ENCODE results near the gene LRRC8A. TPM values are rescaled to one million over a fixed set of nuclear protein-coding genes. Genes with fewer than 3 reads are reported as not detected.
"Not testable (repeated sequence)": the region's sequence is repeated elsewhere in the genome, so short reads cannot be mapped to it uniquely, and the experiment has no call there.

LRRC8A gene
- total RNA-seq, 1 experiment from 2014 or later = 46.8 TPM

DNA sequence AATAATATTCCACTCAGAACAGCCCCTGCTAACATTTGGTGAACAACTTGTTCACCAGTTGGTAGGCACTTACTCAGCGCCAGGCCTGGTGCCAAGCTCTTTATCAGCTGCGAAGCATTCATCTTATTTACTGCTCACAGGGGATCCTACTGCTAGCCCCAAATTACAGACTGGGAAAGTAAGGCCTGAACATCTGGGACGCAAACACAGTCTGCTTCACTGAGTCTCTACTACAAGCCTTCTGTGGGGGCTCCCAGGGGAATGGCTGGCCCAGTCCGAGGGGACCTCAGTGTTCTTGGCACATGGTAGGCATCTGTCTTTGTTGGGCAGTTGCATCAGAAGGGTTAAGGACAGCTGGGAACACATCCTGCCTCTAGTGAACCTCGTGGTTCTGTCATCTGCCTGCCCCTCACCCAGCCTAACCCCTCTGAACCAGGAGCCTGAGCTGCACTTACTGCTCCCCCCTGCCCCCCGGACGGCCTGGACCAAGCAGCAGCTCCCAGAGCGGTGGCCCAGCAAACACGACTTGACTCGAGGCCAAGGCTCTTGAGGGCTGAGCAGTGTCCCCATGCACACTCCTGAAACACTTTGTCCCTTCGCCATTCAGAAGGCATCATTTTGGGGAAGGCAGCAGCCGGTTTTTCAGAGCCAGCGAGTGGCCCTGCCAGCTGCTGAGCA is 38.6 kb downstream of the LRRC8A start, which contains the start of gene PHYHD1:
Gene PHYHD1, plus strand, starts transcription at position 602 of the 678 bp plus-strand sequence. CDS start 1,342 bp downstream, outside the sequence.
- DNase-seq (ENCODE audit: low read depth) = peak; percentile 97

DNA sequence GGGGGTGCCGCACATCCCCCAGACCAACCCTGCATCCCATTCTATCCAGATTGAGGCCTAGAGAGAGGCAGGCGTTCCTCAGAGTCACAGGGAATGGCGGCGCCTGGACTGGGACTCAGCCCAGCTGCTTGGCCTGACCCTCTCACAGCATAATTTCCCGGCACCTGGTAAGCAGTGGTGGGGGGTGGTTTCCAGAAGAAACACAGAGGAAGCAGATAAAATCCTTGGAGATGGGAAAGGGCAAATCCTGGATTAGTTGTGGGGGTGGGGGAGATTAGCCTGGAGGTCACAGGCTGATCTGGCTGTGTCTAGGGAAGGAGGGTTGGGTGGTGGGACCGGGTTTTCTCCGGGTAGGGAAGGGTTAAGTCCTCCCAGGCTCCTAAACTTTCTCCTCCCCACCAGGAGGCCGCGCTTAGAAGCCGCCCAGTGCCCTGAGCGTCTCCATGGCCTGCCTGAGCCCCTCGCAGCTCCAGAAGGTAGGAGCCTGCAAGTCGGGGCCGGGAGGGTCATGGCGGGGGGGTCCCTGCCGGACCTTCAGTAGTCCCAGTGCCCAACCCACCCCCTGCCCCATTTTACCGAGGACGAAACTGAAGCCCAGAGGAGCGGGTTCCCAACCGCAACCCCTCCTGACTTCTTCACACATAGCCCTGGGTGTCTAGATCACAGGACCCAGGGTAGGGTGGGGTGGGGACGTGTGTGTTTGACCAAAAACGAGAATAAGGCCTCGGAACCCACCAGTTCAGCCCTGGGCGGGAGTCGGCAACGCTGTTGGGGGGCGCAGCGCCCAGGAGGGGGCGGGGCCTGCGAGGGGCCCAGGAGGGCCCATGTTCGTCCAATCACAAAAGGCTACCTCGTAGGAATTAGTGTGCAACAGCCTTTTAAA is 40.2 kb downstream of the LRRC8A start:
- DNase-seq (ENCODE audit: low read depth) = peak; percentile 61

DNA sequence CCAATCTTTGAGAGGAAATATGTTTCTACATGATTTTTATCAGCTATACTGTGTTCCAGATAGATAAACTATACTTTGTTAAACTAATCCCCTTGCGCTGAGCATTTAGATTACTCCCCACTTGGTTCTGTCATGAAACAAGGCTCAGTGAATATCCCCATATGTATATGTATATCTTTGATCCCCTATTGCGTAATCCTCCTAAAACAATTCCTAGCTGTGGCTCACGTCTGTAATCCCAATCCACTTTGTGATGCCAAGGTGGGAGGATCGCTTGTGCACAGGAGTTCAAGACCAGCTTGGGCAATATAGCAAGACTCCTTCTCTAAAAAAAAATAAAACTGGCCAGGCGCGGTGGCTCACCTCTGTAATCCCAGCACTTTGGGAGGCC is 41.6 kb downstream of the LRRC8A start:
- no peak for DNase-seq (ENCODE audit: low read depth)

DNA sequence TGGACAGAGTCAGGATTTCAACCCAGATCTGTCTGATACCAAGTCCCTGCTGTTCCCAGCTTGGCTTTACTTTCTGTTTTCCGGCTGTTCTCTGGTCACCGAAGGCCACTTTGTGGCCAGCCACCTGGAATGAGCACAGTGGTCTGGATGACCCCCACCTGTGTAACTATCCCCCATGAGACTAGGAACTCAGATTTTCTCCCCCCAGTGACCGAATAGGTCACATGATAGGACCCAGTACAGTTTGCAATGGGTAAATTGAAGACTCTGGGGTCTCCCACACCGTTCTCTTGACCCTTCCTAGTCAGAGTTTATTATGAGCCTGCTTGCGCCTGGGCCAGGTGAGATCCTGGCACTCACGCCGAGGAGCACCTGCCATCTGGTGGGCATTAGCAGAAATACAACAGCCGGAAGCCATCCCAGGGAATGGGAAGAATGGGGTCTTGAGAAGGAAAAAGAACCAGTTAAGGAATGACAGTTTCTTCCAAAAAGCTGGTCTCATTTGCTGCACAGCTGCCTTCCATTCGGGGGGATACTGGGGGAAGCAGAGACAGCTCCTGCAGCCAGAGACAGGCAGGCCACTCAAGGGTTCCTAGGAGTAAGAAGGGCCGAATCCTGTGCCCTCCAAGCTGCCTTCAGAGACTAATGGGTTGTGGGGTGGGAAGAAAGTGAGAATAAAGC is 45.9 kb downstream of the LRRC8A start:
- DNase-seq (ENCODE audit: low read depth) = no peak

DNA sequence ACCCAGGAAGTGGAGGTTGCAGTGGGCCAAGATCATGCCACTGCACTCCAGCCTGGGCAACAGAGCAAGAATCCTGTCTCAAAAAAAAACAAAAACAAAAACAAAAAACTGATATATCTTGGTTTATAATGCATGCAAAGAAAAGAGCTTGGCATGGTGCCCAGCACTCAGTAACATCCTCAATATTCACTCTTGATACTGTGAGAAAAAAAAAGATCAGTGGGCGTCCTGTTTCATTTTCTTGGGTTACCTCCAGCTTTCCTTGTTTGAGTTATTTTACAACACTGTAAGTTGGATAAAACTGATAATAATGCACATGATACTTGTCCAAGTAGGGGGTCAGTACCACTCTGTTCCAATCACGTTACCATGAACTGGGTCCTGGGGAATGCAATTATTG is 46.7 kb downstream of the LRRC8A start:
- DNase-seq (ENCODE audit: low read depth) = no peak

DNA sequence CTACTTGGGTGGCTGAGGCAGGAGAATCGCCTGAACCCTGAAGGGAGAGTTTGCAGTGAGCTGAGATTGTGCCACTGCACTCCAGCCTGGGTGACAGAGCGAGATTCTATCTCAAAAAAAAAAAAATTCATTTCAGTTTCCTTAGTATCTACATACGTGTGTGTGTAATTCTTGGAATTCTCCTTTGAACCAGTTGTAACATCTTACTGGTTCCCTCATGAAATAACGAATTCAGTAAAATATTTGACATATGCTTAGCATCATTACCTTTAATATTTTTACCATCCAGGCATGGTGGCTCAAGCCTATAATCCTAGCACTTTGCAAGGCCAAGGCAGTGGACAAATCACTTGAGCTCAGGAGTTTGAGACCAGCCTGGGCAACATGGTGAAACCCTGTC is 47.6 kb downstream of the LRRC8A start:
- DNase-seq (ENCODE audit: low read depth) = no peak

DNA sequence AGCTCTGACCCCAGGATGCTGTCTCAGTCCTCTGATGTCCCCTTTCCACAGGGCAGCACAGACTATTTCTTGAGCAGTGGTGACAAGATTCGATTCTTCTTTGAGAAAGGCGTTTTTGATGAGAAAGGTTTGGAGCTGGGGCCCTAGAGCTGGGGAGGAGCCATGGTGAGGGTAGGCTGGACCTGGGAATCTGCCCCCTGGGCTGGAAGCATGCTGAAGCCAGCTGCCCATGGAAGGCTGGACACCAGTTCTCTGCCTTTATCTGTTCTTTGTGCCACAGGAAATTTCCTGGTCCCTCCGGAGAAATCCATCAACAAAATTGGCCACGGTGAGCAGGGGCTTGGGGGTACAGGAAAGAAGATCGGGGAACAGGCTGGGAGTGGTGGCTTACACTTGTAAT is 51.8 kb downstream of the LRRC8A start:
- no peak for DNase-seq (ENCODE audit: low read depth)

DNA sequence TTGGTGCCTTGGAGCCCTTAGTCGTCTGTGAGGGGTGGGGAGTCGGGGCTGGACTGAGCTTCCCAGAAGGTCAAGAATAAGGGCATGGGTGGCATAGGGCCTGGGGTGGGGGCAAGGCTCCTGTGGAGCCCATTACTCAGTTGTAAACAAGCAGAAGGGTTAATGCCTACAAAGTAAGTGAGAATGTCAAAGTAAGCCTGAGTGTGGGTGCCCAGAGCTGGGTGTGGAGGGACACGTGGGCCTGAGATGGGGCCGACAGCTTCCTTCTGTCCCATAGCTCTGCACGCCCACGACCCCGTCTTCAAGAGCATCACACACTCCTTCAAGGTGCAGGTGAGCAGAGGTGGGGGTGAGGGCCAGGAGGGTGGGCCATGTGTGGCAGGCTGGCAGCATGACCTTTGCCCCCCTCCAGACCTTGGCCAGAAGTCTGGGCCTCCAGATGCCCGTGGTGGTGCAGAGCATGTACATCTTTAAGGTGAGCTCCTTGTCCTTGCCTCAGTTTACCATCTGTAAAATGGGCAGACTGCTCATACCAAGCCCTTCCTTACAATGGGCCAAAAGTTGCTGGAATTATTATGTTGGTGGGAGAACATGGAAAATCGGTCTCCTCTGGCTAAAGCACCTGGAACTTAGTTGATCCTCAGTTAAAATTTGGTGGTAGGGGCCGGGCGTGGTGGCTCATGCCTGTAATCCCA is 54.4 kb downstream of the LRRC8A start:
- DNase-seq (ENCODE audit: low read depth) = no peak

DNA sequence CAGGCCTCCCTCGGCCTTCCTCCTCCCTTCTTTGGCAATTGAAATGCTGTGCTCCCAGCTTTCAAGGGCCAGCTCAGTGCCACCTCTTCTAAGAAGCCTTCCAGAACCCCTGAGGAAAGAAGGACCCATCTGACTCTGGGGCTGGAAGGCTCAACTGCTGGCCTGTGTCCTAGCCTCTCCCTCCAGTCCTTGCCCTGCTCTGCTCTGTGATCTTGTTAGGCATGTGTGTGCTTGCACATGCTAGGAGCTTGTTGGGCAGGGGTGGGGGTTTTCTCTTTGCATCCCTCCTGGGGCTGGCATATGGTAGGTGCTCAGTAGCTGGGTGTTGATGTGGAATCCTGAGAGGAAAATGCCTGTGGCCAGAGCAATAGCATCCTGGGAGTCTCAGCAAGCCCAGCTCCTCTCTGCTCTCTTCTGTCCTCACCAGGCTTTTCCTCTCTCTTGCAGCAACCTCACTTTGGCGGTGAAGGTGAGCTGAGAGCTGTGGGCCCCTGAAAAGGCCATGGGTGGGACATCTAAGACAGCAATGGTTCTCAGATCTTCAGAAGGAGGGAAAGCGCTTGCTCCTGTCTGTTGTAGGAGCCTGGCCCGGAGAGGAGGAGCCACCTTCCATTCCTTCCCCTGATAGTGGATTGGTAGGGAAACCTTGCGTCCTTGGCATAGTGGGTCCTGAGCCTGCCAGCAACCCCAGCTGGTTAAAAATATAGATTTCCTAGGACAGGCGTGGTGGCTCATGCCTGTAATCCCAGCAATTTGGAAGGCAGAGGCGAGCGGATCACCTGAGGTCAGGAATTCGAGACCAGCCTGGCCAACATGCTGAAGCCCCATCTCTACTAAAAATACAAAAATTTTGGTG is 55.6 kb downstream of the LRRC8A start:
- DNase-seq (ENCODE audit: low read depth) = no peak

DNA sequence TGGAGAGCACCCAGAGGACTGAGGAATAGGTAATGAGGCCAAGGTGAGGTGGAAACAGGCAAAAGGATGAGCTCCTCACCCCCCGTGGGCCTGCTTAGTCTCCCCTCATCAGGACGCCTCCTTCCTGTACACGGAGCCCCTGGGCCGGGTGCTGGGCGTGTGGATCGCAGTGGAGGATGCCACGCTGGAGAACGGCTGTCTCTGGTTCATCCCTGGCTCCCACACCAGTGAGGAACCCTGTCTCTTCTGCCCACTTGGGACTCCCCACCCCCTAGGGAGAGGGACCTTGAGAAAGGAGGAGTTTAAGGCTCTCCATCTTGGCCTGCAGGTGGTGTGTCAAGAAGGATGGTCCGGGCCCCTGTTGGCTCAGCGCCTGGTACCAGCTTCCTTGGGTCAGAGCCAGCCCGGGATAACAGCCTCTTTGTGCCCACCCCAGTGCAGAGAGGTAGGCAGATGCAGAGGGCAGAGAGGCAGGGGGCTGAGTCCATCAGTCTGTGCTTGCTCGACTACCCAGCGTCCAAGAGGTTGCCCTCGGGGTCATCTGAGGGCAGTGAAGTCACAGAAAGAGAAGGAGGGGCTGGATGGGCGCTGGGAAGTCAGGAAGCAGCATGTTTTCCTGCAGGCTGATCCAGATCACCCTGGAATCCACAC is 58.5 kb downstream of the LRRC8A start:
- no peak for DNase-seq (ENCODE audit: low read depth)

DNA sequence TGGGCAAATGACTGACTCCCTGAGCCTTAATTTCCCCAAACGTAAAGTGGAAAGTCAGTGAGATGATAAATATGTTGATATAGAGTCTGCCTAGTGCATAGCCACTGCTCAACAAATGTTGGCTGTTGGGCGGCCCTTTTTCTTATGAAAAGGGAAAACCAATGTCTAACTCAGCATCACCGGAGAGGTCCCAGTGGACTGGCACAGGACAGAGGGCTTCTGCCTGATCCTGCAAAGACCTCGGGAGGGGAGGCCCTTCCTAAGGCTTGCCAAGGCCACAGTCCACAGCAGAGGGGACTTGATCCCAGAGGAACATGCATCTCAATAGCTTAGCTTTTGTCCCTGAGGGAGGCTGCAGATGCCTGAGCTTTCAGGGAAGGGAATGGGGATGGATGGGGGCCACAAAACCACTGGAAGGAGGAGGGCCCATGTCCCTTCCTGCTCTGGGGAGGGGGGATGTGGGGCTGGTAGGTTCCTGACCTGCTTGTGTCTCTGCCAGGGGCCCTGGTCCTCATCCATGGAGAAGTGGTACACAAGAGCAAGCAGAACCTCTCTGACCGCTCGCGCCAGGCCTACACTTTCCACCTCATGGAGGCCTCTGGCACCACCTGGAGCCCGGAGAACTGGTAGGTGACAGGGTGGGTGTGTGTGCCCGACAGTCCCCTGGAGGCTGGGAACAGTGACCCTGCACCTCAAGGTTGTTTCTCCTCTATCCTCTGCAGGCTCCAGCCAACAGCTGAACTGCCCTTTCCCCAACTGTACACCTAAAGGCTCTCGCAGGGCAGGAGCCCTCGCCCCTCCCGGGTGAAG is 59.2 kb downstream of the LRRC8A start:
- DNase-seq (ENCODE audit: low read depth) = no peak

DNA sequence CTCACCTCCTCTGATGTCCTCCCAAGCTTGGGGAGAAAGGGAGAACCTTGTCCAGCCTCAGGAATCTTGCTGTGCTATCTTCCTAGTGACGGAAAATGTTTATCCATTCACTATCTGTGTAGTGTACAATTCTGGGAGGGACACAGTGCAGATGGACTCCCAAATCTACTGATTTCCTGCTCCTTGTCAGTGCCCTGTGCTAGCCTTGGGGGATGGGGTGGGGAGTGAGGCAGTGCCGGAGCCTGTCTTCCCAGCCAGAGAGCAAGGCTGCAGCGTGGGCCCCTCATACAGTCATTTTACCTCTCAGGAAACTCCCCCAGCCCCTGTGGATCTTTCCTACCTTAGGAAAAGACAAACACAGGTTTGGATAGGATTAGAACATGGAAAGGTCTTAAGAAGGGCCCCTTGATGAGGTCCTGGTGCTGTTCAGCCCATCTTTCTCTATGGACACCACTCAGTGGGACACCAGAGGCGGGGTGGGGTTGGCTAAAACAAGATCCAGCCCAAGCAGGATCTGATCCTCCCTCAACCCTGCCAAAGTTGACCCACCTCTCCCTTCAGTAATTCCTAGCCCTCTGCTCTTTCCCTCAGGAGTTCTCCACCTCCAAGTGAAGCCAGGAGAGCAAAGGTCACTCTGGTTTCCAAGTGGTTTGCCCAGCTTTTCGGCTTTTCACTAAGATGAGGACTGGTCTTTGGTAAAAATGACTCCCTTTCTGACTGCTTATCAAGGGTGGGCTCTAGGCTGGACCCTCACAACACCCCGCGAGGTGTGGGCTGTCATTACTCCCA is 62.1 kb downstream of the LRRC8A start:
- DNase-seq (ENCODE audit: low read depth) = no peak

DNA sequence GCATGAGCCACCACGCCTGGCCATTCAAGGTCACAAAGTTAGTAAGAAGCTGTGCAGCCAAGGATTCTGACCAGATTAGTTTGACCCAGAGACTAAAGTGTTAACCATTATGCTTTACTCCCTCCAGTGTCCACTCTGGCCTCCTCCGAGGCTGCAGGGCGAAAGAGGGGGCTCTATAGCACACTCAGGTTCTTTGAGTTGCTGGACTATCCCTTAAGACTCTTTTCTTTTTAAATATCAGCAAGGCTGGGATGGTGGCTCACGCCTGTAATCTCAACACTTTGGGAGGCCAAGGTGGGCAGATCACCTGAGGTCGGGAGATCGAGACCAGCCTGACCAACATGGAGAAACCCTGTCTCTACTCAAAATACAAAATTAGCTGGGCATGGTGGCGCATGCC is 63.0 kb downstream of the LRRC8A start:
- not testable (repeated sequence) for DNase-seq (ENCODE audit: low read depth)

DNA sequence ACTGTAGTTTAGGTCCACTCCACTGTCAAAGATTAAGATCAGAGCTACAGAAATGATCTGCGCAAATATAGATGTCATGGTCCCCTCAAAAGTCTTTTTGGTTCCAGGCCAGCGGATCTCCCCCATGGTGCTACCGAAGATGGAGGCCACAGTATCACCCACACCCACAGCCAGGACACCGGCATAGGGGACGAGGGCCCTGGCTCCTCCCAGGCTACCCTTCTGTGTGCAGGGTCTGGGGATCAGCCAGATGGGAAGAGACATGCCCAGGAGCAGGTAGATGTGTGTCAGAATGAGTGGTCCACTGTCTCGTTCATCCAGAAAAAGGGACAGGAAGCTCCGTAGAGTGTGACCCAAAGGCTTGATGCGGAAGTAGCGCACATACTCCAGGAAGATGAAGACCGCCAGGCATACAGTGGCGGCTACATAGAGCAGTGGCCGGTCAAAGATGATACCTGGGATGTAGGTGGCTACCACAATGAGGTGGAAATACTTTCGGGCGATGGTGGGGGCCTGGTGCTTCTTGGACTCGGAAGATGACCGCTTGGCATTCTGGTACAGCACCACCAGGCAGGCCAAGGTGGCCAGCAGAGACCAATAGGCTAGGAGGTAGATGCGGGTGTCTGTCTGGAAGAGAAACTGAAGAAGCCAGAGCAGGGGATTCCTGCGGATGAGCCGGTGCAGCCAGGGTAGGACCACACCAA is 64.0 kb downstream of the LRRC8A start:
- DNase-seq (ENCODE audit: low read depth) = no peak

DNA sequence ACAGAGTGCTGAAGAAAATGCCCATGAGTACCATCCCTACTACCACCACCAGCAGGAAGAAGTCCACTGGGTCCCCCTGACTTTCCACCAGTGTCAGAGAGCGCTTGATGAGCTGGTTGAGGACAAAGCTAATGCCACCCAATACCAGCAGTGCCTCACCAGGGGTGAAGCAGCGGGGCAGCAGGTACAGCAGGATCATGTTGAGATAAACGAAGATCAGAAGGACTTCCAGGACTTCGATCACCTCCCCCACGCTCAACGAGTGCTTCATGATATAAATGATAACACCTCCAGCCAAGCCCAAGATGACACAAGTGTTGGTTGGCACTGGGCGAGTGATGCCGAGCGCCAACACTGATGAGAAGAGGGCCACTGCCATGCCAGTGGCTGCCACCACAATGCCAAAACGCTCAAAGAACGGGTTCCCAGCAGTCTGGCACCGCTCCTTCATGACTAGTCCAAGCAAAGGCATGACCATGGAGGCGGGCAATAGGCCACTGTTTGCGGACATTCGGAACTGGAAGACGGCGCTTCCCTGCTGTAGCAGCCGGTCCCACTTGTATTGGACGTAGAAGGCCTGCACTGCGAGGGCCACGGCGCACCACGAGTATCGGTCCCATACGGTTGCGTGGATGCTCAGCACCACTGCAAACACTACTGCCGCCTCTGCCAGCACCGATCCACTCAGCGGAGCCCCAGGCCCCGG is 64.8 kb downstream of the LRRC8A start:
- DNase-seq (ENCODE audit: low read depth) = peak; percentile 27

DNA sequence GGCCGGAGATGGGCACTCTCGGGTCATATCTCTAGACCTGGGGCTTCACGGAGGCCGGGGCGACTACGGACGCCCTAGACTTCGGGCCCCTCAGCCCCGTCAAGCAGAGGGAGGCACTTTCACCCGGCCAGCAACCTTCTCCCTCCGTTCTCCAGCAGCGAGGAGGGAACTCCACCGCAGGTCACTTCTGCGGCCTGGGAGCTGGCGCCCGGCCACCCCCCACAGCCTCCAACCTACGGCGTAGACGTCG is 65.3 kb downstream of the LRRC8A start:
- no peak for DNase-seq (ENCODE audit: low read depth)

DNA sequence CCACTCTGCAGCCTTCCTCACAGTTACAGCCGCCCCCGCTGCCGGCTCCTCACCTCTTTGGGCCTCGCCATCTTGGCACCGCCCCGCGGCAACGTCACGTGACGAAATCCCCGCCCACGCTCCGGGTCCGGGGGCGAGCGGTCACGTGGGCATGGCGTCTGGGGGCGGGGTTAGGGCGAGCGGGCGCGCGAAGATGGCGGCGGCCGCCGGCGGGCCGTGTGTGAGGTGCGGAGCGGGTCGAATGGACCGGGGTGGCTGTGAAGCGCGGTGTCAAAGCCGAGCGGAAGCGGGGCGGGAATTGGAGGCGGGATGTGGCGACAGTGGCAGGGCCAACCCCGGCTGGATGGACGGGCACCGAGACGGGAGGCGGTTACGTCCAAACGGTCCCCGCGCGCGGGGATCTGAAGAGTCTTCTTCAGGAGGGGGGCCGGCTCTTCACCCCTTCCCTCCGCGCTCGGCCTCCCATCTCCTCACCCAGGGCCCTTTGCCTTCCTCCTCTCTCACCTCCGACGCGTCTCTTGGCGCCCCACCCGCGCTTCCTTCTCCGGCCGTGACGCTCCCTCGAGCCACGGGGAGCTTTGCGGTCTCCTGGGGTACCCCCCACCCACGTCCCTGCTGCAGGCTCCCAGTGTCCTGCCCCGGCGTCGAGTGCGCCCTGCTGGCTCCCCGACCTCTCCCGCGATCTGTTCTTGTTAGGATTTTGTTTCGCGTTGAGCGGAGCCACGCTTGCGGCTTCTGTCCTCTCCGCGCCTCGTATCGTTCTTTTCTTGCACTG is 65.8 kb downstream of the LRRC8A start, which contains the start of the genes DOLK and NUP188:
Gene DOLK, minus strand, starts transcription at position 77 of the 775 bp plus-strand sequence. CDS start 300 bp downstream, outside the sequence.
Gene NUP188, plus strand, starts transcription at position 173 of the 775 bp plus-strand sequence. Its CDS starts 21 bp downstream, at position 194.
- DNase-seq (ENCODE audit: low read depth) = peak; percentile 89
